HK-2 (cell line): ENCODE results near the gene EIF2B4.

Experiments
- DNase-seq: peaks from one replicate; pipeline ENCODE4 v3.0.0-alpha.2; 2018; ENCODE audit not compliant: unreplicated experiment

EIF2B4 gene

DNA sequence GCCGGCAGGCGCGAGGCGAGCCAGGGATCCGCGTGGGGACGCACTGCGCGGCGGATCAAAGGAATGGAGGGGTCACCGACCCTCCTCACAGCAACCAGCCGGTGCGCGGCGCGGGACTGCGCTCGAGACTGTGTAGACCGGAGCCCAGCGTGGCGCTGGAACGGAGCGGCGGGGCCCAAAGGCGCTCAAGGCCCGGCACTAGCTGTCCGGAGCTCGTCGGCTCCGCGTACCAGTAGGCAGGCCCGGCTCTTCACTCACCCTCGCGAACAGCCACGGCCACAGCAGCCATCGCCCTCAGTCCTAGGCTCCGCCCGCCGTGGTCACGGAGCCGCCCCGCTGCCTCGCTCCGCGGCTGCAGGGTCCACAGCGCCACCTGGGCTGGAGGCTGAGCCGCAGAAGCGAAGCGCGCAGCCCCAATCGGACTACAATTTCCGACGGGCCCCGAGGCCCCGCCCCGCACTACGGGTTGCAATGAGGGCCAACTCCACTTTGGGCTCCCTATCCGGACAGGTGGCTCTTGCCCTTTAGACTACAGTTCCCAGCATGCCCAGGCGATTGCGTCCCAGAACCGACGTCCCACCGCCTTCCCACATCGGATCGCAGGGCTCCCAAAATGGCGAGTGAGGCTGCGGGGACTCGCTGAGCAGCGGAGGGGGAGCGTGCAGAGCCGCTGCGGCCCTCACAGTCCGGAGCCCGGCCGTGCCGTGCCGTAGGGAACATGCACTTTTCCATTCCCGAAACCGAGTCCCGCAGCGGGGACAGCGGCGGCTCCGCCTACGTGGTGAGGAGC lies at the start of gene EIF2B4, which contains the start of gene SNX17:
TSS of gene EIF2B4 (minus strand) at position 313 of the 790 bp plus-strand sequence. CDS start at position 289, 24 bp downstream.
TSS of gene SNX17 (plus strand) at position 591 of the 790 bp plus-strand sequence. CDS start at position 719, 128 bp downstream.
- DNase-seq, result peak; percentile 100

DNA sequence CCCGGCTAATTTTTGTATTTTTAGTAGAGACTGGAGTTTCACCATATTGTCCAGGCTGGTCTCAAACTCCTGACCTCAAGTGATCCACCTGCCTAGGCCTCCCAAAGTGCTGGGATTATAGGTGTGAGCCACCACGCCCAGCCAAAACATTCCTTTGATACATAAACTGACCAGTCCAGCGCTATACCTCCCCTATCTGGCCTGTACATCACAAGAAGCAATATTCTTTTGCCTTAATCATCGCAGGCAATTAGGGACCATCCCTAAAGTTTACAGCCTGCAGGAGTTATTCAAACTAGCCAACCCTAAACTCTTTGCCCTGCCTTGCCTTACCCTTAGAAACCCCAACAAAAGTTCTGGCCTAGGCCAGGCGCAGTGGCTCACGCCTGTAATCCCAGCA lies 46.0 kb upstream of the EIF2B4 start:
- no peak for DNase-seq

DNA sequence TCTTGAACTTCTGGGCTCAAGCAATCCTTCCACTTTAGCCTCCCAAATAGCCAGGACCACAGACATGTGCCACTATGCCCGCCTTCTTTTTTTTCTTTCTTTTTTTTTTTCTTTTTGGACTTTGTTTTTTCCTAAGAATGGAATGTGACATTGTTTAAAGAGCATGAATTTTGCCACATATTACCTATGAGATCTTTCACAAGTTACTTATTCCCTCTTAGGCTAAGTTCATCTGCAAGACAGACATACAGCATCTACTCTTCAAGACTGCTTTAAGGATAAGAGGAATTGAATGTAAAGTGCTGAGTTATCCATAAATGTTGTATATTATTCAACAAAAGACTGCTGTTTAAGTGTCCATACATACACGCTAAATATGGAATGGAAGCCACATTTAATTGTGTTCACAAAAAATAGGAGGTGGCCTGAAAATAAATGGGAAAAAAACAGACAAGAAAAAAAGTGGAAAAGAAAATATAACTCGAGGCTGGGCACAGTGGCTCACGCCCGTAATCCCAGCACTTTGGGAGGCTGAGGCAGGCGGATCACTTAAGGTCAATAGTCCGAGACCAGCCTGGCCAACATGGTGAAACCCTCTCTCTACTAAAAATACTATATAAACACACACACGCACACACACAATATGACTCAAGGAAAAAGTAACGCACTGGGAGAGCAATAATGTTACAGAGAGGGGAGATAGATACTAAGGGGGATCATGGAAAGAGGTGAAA lies 42.4 kb upstream of the EIF2B4 start:
- no peak for DNase-seq

DNA sequence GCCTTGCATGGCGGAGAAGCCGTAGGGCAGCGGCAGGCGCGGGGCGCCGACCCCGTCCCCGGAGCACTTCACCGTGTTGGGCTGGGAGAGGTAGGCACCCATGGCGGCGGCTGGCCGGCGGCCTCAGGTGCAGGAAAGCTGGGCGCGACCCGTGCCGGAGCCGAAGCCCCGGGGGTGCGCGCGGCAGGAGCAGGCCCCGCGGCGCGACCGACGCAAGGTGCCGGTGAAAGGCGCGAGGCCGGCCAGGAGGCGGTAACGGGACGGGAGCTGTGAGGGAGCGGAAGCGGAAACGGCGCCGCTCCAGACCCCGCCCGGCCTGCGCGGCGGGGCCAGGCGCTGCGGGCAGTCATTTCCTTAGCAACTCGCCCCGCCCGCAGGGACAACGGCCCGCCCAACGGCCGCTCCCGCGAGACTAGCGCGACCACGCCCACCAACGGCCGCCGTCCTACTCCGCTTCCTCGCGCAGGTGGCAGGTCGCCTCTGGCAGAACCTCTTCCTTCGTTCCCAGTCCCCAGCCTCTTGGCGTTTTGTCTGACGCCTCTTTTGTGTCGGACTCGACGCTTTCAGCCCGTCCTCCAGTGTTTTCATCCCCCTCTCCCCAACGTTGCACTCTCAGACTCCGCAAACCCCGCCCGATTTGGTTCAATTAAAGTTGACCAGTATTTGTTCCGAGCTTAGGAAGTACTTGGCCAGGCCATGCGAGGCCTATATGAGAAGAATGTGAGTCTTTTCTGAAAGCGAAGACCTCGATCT lies 39.4 kb upstream of the EIF2B4 start, which contains the start of gene PPM1G:
TSS of gene PPM1G (minus strand) at position 271 of the 753 bp plus-strand sequence. CDS start at position 102, 169 bp downstream.
- DNase-seq, result peak; percentile 96

DNA sequence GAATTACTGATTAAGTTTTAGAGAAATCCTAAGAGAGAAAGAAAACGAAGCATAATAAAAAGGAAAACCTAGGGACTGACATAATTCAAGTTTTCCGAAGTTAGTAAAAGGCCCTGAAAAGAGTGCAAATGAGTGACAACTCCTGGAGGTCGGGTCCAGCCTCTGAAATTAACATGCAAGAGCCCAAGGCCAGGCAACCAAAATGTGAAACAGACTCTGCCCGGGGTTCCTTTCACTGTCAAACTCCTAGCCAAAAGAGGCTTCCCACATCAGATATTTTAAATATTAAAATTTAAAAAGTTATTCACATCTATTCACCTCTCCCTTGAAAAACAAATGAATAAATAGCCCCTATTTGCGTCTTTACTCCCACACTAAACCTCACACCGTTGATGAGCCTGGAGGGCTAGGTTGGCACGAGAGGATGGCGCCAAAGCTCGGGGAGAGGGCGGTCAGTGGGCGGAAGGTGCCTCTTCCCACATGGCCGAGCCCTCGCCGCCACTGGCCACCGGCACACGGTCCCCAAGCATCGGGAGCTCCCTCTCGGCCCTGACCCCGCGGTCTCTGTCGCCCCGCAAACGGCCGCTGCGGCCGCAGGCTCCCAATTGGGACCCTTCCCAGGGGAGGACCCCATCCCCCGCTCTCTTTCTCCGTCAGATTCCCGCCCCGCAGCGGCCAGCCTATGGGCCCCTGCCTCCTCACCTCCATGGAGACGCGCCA lies 38.6 kb upstream of the EIF2B4 start:
- DNase-seq, result peak; percentile 34

DNA sequence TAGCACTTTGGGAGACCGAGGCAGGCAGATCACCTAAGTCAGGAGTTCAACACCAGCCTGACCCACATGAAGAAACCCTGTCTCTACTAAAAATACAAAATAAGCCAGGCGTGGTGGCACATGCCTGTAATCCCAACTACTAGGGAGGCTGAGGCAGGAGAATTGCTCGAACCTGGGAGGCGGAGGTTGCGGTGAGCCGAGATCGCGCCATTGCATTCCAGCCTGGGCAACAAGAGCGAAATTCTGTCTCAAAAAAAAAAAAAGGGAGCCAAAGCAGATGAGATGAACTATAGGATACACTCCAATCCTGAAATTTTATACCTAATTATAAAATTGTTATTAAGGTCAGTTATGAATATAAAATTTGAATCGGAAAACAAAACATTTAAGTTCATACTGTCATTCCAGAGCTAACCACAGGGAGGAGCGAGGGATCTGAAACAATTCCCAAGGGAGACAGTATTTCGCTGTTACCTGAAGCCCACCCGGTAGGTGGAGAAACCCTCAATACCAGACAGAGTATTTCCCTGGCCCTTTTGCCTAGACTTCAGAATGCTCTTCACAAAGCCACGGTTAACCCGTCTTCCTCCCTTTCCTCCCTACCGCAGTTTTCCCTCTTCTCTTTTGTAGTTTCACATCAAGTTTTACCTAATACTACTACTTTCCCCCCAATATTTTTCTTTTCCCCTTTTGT lies 37.8 kb upstream of the EIF2B4 start:
- peak; percentile 32 for DNase-seq

DNA sequence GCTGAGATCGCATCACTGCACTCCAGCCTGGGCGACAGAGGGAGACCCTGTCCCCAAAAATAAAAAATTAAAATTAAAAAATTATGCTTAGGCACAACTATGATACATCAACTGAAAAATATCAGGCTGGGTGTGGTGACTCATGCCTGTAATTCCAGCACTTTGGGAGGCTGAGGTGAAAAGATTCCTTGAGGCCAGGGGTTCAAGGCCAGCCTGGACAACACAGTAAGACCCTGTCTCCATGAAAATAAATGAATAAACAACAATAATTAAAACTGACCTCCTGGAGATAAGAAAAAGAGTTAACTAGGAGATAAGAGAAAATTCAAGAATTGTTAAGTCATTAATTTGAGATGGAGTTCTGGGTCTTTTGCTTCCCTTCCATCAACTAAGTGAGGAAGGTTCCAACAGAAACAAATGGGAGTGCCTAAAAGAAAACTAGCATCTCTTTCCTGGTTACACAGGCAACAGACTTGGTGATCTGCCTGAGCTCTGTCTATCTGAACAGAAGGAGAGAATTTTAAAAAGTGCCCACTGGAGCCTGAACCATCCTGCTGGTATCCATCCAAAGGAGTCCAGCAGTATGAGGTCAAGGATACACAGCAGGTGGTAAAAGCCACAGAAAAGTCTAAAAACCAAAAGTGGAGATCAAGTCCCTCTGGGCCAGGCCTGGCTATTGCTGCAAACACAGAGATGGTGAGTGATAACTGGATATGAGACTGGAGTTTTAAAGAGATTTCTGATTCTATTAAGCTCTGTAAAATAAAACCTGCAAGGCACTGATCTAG lies 30.4 kb upstream of the EIF2B4 start:
- DNase-seq, result no peak

DNA sequence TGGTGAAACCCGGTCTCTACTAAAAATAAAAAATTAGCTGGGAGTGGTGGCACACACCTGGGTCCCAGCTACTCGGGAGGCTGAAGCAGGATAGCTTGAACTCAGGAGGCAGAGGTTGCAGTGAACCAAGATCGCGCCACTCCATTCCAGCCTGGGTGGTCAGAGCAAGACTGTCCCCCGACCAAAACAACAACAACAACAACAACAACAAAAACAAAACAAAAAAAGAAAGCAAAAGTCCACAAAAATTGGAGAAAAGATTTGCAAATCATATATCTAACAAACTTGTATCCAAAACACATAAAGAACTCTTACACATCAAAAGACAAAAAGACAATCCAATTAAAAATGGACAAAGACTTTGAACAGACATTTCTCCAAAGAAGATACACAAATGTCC lies 28.8 kb upstream of the EIF2B4 start:
- DNase-seq, result no peak

DNA sequence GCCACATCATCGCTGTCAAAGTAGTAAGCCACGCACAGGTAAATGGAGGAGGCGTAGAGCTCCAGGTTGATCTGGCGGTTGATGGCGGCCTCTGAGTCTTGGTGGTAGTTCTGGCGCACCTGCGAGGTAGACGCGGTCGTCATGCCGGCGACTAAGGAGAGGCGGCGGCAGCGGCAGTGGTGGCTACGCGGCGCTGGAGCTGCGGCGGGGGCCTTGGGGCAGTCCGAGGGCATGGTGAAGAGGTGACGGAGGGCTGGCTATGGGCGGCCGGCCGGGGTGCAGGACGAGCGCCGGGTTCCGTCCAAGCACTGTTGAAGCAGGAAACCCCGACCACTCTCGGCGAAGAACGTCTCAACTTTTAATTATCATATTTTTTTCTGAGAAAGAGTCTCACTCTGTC lies 23.1 kb upstream of the EIF2B4 start:
- DNase-seq, result no peak

DNA sequence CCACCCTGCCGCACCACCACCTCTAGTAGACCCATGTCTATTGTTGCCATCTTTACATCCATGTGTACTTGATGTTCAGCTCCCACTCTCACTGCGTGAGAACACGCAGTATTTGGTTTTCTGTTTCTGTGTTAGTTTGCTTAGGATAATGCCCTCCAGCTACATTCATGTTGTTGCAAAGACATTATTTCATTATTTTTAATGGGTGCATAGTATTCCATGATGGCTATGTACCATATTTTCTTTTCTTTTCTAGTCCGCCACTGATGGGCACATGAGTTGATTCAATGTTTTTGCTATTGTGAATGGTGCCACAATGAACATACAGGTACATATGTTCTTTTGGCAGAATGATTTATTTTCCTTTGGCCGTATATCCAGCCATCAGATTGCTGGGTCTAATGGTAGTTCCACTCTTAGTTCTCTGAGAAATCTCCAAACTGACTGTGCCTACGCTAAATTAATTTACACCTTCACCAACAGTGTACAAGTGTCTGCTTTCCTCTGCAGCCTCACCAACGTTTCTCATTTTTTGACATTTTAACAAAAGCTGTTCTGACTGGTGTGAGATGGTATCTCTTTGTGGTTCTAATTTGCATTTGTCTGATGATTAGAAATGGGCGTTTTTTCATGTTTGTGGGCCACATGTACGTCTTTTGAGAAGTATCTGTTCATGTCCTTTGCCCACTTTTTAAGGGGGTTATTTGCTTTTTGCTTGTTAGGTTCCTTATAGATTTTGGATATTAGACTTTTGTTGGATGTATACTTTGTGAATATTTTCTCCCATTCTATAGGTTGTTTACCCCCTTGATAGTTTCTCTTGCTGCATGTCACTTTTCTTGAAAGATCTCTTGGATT lies 20.9 kb upstream of the EIF2B4 start:
- DNase-seq, result no peak

DNA sequence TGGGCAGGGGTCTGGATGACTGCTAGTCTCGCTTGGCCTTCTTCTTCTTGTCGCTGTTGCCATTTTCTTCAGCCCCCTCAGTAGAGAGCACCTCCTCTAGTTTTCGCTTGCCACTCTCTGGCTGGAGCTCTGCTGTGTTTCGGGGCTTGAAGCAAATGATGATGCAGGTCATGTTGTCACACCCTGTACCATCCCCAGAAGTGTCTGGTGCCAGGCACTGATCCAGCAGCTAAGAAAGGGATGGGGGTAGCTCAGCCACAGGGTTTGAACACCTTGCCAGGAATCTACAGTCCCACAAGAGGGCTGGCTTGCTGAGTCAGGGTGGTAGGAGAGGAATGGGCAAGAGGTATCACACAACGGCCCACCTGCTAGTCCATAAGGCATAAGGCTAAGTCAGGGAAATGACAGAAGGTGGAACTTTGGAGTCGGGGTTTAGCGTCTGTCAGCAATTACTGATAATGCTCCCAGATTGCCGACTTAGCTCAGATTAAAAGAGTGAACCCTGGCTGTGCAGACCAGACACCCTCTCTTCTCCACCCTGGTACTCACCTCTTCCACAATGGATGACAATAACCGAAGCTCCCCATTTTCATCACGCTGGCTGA lies 11.5 kb upstream of the EIF2B4 start:
- no peak for DNase-seq

DNA sequence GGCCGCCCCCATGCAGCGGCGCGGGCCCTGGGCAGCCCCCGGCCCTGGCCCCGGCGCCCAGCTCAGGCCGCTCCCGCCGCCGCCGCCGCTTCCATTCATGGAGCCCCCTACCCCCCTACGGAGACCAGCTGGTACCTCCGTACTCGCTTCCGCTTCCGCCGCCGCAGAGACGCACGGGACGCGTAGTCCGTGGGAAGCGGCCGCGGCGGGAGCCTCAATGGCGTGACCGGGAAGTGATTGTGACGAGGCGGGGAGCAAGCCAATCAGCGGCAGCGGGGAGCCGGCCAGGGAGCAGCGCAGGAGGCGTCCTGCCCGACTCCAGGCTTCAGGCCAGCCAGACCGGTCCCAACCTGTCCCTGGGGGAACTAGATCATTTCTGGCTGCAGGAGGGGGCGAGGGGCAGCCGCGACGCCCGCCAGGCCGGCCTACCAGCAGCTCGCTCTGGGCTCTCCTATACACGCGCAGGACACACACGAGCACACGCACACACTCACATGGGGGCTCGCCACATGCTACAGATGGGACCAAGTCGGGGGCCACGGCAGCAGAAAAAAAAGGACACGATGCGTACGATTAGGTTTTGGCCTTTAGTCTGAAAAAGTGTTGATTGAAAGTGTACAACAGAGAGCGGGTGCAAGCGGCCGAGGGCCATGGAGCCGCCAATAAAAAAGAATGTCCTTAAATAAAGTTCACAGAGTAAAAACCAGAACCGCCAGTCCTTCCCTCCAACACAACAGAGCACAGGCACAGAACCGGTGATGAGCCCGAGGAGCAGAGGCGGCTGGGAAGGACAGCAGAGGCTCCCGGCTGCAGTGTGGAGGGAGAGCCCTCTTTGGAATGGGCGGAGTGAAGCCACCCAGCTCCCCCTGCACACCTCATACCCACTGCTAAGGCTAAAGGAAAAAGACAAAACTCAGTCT lies 10.7 kb upstream of the EIF2B4 start, which contains the start of gene ZNF513:
TSS of gene ZNF513 (minus strand) at position 109 of the 920 bp plus-strand sequence. CDS start 208 bp downstream, outside the sequence.
- no peak for DNase-seq

DNA sequence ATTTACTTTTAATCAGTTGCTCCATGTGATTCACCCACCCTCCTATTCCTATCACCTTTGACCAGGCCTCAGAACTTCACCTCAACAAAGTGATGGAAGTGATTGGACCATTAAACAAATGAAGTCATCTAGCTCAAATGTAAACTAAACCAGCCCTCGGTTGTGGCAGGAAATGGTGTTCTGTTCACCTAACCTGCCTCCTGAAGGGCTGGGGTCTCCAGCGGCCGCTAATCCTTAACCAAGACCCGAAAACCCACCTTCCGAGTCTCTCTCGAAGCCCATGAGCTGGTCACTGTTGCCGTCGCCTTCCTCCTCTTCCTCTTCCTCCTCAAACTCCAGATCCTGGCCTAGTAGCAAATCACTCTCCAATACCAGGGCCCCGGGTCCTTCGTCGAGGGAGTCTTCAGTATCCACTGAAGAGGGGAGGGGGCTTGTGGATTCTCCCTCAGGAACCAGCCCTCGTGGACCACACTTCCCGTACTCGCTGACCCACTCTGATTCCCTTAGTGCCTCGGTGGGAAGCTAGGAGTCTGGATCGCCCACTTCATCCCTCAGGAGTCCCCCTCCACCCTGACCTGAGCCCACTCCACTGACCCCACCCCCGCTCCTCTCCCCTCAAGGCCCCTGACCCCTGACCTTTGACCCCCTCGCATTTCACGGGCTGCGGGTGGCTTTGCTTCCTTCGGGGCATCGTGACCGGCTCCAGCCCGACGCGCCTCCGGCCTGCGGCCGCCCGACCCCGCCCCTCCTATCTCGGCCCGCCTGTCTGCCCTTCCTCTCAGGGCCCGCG lies 9.9 kb upstream of the EIF2B4 start:
- no peak for DNase-seq

DNA sequence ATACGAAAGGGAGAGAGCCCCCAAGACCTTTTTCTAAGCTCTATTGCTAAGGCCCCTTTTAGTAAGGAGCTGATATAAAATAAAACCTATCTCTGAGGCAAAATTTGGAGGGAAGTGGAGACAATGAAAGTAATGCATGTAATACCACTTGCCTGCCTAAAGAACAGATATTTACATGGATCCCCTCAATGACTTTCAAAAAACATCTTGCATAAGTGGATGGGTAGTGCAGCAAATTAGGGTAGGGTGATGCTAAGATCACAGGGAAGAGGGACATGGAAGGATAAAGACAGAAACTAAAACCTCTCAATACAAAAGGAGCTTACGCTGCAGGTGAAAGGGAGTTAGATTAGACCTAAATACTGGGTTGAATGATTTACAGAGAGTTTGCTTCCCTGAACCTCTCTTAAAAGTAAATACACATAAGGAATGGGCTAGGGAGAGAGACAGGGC lies 9.3 kb upstream of the EIF2B4 start:
- no peak for DNase-seq

DNA sequence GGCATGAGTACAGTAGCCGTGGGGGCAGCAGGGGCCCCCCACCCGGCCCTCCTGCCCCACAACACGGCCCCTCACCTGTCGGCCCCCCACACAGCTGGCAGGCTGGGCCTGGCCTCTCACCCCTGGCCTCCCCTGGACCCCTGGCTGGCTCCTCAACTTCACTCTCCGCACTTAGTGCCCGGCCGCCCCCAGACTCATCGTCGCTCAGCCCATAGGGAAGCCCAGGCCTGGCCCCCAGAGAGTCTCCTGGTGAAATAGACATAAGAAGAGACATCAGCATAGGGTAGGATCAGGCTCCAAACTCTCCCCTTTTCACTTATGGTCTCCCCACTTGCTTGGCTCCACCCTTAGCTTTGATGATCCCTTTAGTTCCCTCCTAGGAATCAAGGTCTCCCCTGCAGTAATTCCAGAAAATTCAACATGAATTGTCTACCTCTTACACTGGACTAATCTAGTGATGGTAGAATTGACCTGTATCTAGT lies 8.7 kb upstream of the EIF2B4 start:
- no peak for DNase-seq

DNA sequence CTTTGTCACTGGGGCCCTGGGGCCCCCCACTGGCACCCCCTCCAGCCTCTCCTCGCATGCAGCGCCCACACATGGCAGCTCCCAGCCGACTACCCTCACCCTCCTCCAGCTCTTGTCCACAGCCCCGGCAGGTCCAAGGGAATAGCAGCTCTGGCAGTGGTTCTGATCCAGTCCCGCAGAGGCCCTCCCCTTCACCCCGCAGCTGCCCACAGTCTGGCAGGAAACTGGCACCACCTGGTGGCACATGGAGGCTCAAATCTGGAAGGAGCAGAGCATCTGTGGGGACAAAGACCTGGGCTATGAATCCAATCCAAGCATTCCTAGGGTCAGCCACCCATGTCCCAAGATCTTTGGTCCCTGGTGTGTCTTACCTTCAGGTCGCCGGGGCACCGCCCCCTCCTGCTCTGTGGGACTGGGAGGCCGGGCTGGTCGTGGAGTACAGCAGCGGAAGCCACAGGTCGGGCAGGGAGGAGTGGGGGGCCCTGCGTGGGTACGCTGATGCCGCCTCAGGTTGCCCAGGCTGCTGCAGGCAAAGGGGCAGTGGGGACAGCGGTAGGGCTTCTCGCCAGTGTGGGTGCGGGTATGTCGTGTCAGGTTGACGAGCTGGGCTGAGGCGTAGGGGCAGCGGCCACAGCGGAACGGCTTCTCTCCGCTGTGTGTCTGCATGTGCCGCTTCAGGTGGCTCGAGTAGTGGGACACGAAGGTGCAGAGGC lies 8.1 kb upstream of the EIF2B4 start:
- peak; percentile 46 for DNase-seq
